CD4-positive, alpha-beta T cell (primary cell): ENCODE results near the gene NOP53. TPM values are rescaled to one million over a fixed set of nuclear protein-coding genes. Genes with fewer than 3 reads are reported as not detected.
"Not testable (repeated sequence)": the region's sequence is repeated elsewhere in the genome, so short reads cannot be mapped to it uniquely, and the experiment has no call there.

Experiments
- ATAC-seq: fragments of 200-7000 bp; cut with Tn5 transposase; one replicate; pipeline ENCODE4 v1.10.0; 2022; ENCODE audit warnings: mild to moderate bottlenecking; ENCODE audit not compliant: poor library complexity
- CTCF ChIA-PET: fragments of 350-600 bp; sonication (Branson Sonifier 250); formaldehyde crosslinking; loops from one replicate; lab custom pipeline; 2021; ENCODE audit warnings: antibody characterized with exemption, inconsistent platforms; lab: Charles Lee
- POLR2A ChIA-PET: fragments of 350-600 bp; sonication (Branson Sonifier 250); formaldehyde crosslinking; loops from one replicate; lab custom pipeline; 2021; ENCODE audit warnings: antibody characterized with exemption, inconsistent platforms; lab: Charles Lee
- DNase-seq, 14 experiments: peaks; one replicate each; pipeline ENCODE4 v3.0.0-alpha.2; 2013 to 2020; ENCODE audit warnings: mixed read lengths in 2 of 14
- H3K27ac ChIP-seq, 2 donors: one replicate each; pipeline versions ENCODE4 v1.5.1 to v1.7.0; 2013; ENCODE audit warnings: low read length in 2 of 2, low read depth in 1 of 2, mild to moderate bottlenecking in 1 of 2
- H3K27me3 ChIP-seq, 2 experiments: 1 replicate in 1 of 2; 2 replicates in 1 of 2; pipeline versions ENCODE4 v1.6.1 to v1.7.0; 2013; ENCODE audit warnings: low read length in 2 of 2, control low read depth in 1 of 2, mild to moderate bottlenecking in 1 of 2, moderate library complexity in 1 of 2; ENCODE audit not compliant: insufficient read depth in 2 of 2, control insufficient read depth in 1 of 2
- H3K36me3 ChIP-seq: one replicate; pipeline ENCODE4 v1.6.1; 2013; ENCODE audit warnings: low read length, control low read depth; ENCODE audit not compliant: insufficient read depth
- H3K4me1 ChIP-seq: one replicate; pipeline ENCODE4 v1.6.1; 2013; ENCODE audit warnings: low read length, control low read depth; ENCODE audit not compliant: insufficient read depth
- H3K4me3 ChIP-seq: one replicate; pipeline ENCODE4 v1.5.1; 2013; ENCODE audit warnings: mild to moderate bottlenecking, low read length, moderate library complexity
- H3K9me3 ChIP-seq, 2 experiments: 1 replicate in 1 of 2; 2 replicates in 1 of 2; pipeline versions ENCODE4 v1.6.1 to v1.7.0; 2013; ENCODE audit warnings: low read length in 2 of 2, mild to moderate bottlenecking in 2 of 2, control low read depth in 1 of 2, moderate library complexity in 1 of 2; ENCODE audit not compliant: control insufficient read depth in 1 of 2, insufficient read depth in 1 of 2
- H3K27ac Mint-ChIP-seq: one replicate; pipeline ENCODE4 v1.8.0; 2020; ENCODE audit warnings: mixed read lengths
- H3K27me3 Mint-ChIP-seq: one replicate; pipeline ENCODE4 v1.8.0; 2021; ENCODE audit warnings: mixed read lengths
- H3K36me3 Mint-ChIP-seq: one replicate; pipeline ENCODE4 v1.8.0; 2021; ENCODE audit warnings: low read depth, mixed read lengths
- H3K4me1 Mint-ChIP-seq: one replicate; pipeline ENCODE4 v1.8.0; 2021; ENCODE audit warnings: low read depth, mixed read lengths
- H3K4me3 Mint-ChIP-seq: one replicate; pipeline ENCODE4 v1.8.0; 2020; ENCODE audit warnings: mild to moderate bottlenecking, mixed read lengths
- H3K9me3 Mint-ChIP-seq: one replicate; pipeline ENCODE4 v1.8.0; 2020; ENCODE audit warnings: mixed read lengths
- intact Hi-C, 2 experiments: fragments of 100-400 bp; cut with DNase I in 1 of 2; cut with micrococcal nuclease in 1 of 2; formaldehyde crosslinking; loops; one replicate each; pipeline versions ENCODE4 v1.15.1 to v1.9.0; 2023 to 2025; cut with DNase I, micrococcal nuclease
- total RNA-seq, 174 experiments: library from RNA in 2 of 174; stranded (reverse) in 2 of 174; gene quantifications; one replicate each; pipeline ENCODE4 v1.2.3 and lab custom pipeline; 2021 to 2026
- TF ChIP-seq, protein P1 (sequence below): fragments of 200-600 bp; IDR thresholded peaks from one replicate; pipeline ENCODE4 v1.8.0; 2022; ENCODE audit warnings: antibody characterized with exemption, mild to moderate bottlenecking

NOP53 gene
- total RNA-seq, 2 experiments from 2014 or later, result 1,074 to 1,154 TPM

DNA sequence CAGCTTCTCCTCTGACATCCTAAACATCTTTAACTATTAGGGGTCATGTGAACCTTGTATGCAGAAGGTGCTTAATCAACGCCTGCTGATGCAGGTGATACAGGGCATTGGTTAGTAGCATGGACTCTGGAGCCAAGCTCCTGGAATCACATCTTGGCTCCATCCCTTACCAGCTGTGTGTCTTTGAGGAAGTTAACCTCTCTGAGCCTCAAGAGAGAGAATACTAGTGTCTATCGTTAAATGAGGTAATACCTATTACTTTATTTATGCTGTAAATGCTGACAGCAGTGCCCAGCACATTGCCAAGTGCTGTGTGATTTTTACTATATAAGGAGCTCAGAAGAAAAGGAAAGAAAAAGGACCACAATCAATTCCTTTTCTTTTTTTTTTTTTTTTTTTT lies 22.0 kb downstream of the NOP53 start:
- peaks cover 13% of the 10 kb centered on the region for H3K4me1 Mint-ChIP-seq
- ChIA-PET CTCF (no interaction called here), POLR2A (no interaction called here)
- no peaks in the 10 kb centered on the region for H3K27me3 ChIP-seq
- H3K27ac Mint-ChIP-seq, result no peak overlapping the region
- H3K27ac ChIP-seq, result no peak overlapping the region
- H3K36me3 ChIP-seq, result no peaks in the 10 kb centered on the region
- H3K4me1 ChIP-seq, result no peaks in the 10 kb centered on the region
- no peaks in the 10 kb centered on the region for H3K27me3 Mint-ChIP-seq
- ATAC-seq (no peak), DNase-seq (no peak)
- intact Hi-C loops, result no loop called here
- no peak overlapping the region for H3K4me3 Mint-ChIP-seq
- H3K9me3 Mint-ChIP-seq, result no peaks in the 10 kb centered on the region
- no peaks in the 10 kb centered on the region for H3K36me3 Mint-ChIP-seq
- no peak overlapping the region for H3K4me3 ChIP-seq
- TF ChIP-seq, protein P1, sequence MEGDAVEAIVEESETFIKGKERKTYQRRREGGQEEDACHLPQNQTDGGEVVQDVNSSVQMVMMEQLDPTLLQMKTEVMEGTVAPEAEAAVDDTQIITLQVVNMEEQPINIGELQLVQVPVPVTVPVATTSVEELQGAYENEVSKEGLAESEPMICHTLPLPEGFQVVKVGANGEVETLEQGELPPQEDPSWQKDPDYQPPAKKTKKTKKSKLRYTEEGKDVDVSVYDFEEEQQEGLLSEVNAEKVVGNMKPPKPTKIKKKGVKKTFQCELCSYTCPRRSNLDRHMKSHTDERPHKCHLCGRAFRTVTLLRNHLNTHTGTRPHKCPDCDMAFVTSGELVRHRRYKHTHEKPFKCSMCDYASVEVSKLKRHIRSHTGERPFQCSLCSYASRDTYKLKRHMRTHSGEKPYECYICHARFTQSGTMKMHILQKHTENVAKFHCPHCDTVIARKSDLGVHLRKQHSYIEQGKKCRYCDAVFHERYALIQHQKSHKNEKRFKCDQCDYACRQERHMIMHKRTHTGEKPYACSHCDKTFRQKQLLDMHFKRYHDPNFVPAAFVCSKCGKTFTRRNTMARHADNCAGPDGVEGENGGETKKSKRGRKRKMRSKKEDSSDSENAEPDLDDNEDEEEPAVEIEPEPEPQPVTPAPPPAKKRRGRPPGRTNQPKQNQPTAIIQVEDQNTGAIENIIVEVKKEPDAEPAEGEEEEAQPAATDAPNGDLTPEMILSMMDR, result no peak
- no peaks in the 10 kb centered on the region for H3K9me3 ChIP-seq

- Mint-ChIP-seq H3K4me1 (peaks cover 13% of the 10 kb centered on the region), H3K9me3 (no peaks in the 10 kb centered on the region), H3K27me3 (no peaks in the 10 kb centered on the region), H3K36me3 (no peaks in the 10 kb centered on the region), H3K4me3 (no peak overlapping the region), H3K27ac (no peak overlapping the region)
- no peak for DNase-seq
- H3K27ac ChIP-seq, result no peak overlapping the region
- ATAC-seq, result no peak
- H3K9me3 ChIP-seq, result no peaks in the 10 kb centered on the region
- no peak overlapping the region for H3K4me3 ChIP-seq
- H3K36me3 ChIP-seq, result no peaks in the 10 kb centered on the region
- CTCF ChIA-PET, result interaction anchor here (0.6 kb wide), 1 partner anchor 55 kb away, joined by 3 read pairs; no protein-coding TSS in a partner anchor
- no peaks in the 10 kb centered on the region for H3K4me1 ChIP-seq
- no peaks in the 10 kb centered on the region for H3K27me3 ChIP-seq
- intact Hi-C loops, result no loop called here
- TF ChIP-seq, protein P1, result no peak
- POLR2A ChIA-PET, result no interaction called here
Observed at GRCh38 chr19:47768604-47769003, 23.3 kb downstream of the NOP53 start.

DNA sequence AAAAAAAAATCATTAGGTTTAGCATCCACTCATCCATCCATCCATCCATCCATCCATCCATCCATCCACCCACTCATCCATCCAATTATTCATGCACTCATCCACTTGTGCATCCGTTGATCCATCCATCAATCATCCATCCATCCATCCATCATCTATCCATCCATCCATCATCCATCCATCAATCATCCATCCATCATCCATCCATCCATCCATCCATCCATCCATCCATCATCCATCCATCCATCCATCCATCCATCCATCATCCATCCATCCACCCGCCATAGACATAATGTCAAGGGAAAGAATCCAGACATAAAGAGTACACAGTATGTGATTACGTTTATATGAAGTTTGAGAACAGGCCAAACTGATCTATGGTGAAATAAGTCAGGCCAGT lies 24.2 kb downstream of the NOP53 start:
- H3K4me3 ChIP-seq, result no peak overlapping the region
- H3K4me1 ChIP-seq, result no peaks in the 10 kb centered on the region
- no peaks in the 10 kb centered on the region for H3K36me3 ChIP-seq
- H3K27me3 Mint-ChIP-seq, result no peaks in the 10 kb centered on the region
- peaks cover 13% of the 10 kb centered on the region for H3K4me1 Mint-ChIP-seq
- intact Hi-C loops, result no loop called here
- TF ChIP-seq, protein P1, result no peak
- H3K27ac ChIP-seq, result no peak overlapping the region
- CTCF ChIA-PET, result interaction anchor here (0.6 kb wide), 1 partner anchor 54 kb away, joined by 3 read pairs; no protein-coding TSS in a partner anchor
- no peaks in the 10 kb centered on the region for H3K9me3 Mint-ChIP-seq
- H3K9me3 ChIP-seq, result no peaks in the 10 kb centered on the region
- H3K36me3 Mint-ChIP-seq, result no peaks in the 10 kb centered on the region
- H3K4me3 Mint-ChIP-seq, result no peak overlapping the region
- no peaks in the 10 kb centered on the region for H3K27me3 ChIP-seq
- ATAC-seq, result no peak
- H3K27ac Mint-ChIP-seq, result no peak overlapping the region
- POLR2A ChIA-PET, result no interaction called here
- no peak for DNase-seq

DNA sequence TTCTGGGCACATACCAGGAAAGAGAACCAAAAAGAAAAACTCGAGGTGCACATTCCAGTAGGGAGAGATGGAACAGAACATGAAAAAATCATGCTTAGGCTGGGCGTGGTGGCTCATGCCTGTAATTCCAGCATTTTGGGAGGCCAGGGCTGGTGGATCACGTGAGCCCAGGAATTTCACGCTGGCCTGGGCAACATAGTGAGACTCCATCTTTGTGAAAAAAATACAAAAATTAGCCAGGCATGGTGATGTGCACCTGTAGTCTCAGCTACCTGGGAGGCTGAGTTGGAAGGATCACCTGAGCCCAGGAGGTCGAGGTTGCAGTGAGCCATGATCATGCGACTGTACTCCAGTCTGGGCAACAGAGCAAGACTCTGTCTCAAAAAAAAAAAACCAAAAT lies 25.9 kb downstream of the NOP53 start:
- H3K27ac ChIP-seq, H3K4me3 Mint-ChIP-seq, ATAC-seq, POLR2A ChIA-PET, H3K27me3 Mint-ChIP-seq, intact Hi-C loops, H3K36me3 Mint-ChIP-seq, H3K27ac Mint-ChIP-seq, H3K4me3 ChIP-seq, H3K36me3 ChIP-seq, H3K9me3 ChIP-seq, H3K4me1 ChIP-seq, H3K9me3 Mint-ChIP-seq, H3K27me3 ChIP-seq, DNase-seq: not testable (repeated sequence)
- CTCF ChIA-PET, result interaction anchor here (0.7 kb wide), 1 partner anchor 1067 kb away, joined by 4 read pairs; no protein-coding TSS in a partner anchor
- peaks cover 13% of the 10 kb centered on the region for H3K4me1 Mint-ChIP-seq
